ENCODE results near the gene DCHS1. TPM values are rescaled to one million over a fixed set of nuclear protein-coding genes. Genes with fewer than 3 reads are reported as not detected.

Gene DCHS1
- total RNA-seq, 2 experiments from 2014 or later, result 2.1 to 2.5 TPM

- H3K27ac Mint-ChIP-seq, result no peak overlapping the region
- H3K9me3 Mint-ChIP-seq, result no peaks in the 10 kb centered on the region
- ATAC-seq (ENCODE audit: low read depth) (no peak), DNase-seq (peak; percentile 23)
- H3K36me3 Mint-ChIP-seq, result peaks cover 13% of the 10 kb centered on the region
- H3K4me1 Mint-ChIP-seq, result peaks cover 5% of the 10 kb centered on the region
- no peaks in the 10 kb centered on the region for H3K27me3 Mint-ChIP-seq
- no peak overlapping the region for H3K4me3 Mint-ChIP-seq
- POLR2A ChIA-PET, result interaction anchor here (3.1 kb wide), 1 partner anchor 65 kb away, joined by 33 read pairs; the partner anchor contains the start of gene MRPL17
These were observed 38.9 kb downstream of the DCHS1 start for GRCh38 chr11:6616596-6617250.

- no peaks in the 10 kb centered on the region for H3K9me3 Mint-ChIP-seq
- no peak for ATAC-seq (ENCODE audit: low read depth)
- peaks cover 8% of the 10 kb centered on the region for H3K4me1 Mint-ChIP-seq
- POLR2A ChIA-PET, result no interaction called here
- peak overlapping the region; percentile 55 for H3K27ac Mint-ChIP-seq
- no peak for DNase-seq
- no peaks in the 10 kb centered on the region for H3K27me3 Mint-ChIP-seq
- H3K36me3 Mint-ChIP-seq, result peaks cover 18% of the 10 kb centered on the region
- H3K4me3 Mint-ChIP-seq, result no peak overlapping the region
These were observed 39.6 kb downstream of the DCHS1 start for GRCh38 chr11:6615882-6616585.

GRCh38 chr11:6615046-6615445 is 40.6 kb downstream of the DCHS1 start:
- POLR2A ChIA-PET, result no interaction called here
- Mint-ChIP-seq H3K4me3 (no peak overlapping the region), H3K9me3 (no peaks in the 10 kb centered on the region), H3K36me3 (peaks cover 20% of the 10 kb centered on the region), H3K27ac (no peak overlapping the region), H3K4me1 (peaks cover 17% of the 10 kb centered on the region), H3K27me3 (no peaks in the 10 kb centered on the region)
- DNase-seq, result no peak
- no peak for ATAC-seq (ENCODE audit: low read depth)

- peaks cover 18% of the 10 kb centered on the region for H3K4me1 Mint-ChIP-seq
- H3K27ac Mint-ChIP-seq, result no peak overlapping the region
- H3K27me3 Mint-ChIP-seq, result no peaks in the 10 kb centered on the region
- ATAC-seq (ENCODE audit: low read depth) (no peak), DNase-seq (no peak)
- peaks cover 26% of the 10 kb centered on the region for H3K36me3 Mint-ChIP-seq
- no peaks in the 10 kb centered on the region for H3K9me3 Mint-ChIP-seq
- H3K4me3 Mint-ChIP-seq, result no peak overlapping the region
- POLR2A ChIA-PET, result no interaction called here
These were observed 41.2 kb downstream of the DCHS1 start for GRCh38 chr11:6614446-6614845.

- DNase-seq (no peak), ATAC-seq (ENCODE audit: low read depth) (no peak)
- peaks cover 33% of the 10 kb centered on the region for H3K36me3 Mint-ChIP-seq
- H3K4me3 Mint-ChIP-seq, result no peak overlapping the region
- H3K4me1 Mint-ChIP-seq, result peaks cover 24% of the 10 kb centered on the region
- no peaks in the 10 kb centered on the region for H3K27me3 Mint-ChIP-seq
- H3K27ac Mint-ChIP-seq, result no peak overlapping the region
- no peaks in the 10 kb centered on the region for H3K9me3 Mint-ChIP-seq
- POLR2A ChIA-PET, result interaction anchor here (0.9 to 2.8 kb wide), 6 partner anchors 11 to 132 kb away, joined by 5 to 22 read pairs (median 13); partner anchors contain the start of genes ARFIP2 and TIMM10B
These were observed 42.1 kb downstream of the DCHS1 start for GRCh38 chr11:6613496-6613895.

GRCh38 chr11:6612213-6613041 is 43.2 kb downstream of the DCHS1 start, which contains the start of gene TAF10:
Gene TAF10 (minus strand): TSS chr11:6612216. CDS start chr11:6612189, 27 bp downstream.
- Mint-ChIP-seq H3K27me3 (no peaks in the 10 kb centered on the region), H3K9me3 (no peaks in the 10 kb centered on the region), H3K27ac (peak within 1 kb of the TSS; percentile 93), H3K4me1 (peaks cover 30% of the 10 kb centered on the region), H3K4me3 (peak within 1 kb of the TSS; percentile 94), H3K36me3 (peaks cover 33% of the 10 kb centered on the region)
- DNase-seq, result peak; percentile 96
- ATAC-seq (ENCODE audit: low read depth), result peak; percentile 94
- POLR2A ChIA-PET, result interaction anchor here (0.6 to 9.4 kb wide), 22 partner anchors 8 to 234 kb away, joined by 3 to 95 read pairs (median 5); partner anchors contain the start of genes ARFIP2, MRPL17, SMPD1 and TIMM10B

- POLR2A ChIA-PET, result interaction anchor here (0.6 to 9.4 kb wide), 19 partner anchors 8 to 234 kb away, joined by 3 to 95 read pairs (median 5); partner anchors contain the start of genes ARFIP2, MRPL17, SMPD1 and TIMM10B
- ATAC-seq (ENCODE audit: low read depth), result no peak
- peaks cover 33% of the 10 kb centered on the region for H3K36me3 Mint-ChIP-seq
- H3K9me3 Mint-ChIP-seq, result no peaks in the 10 kb centered on the region
- H3K27me3 Mint-ChIP-seq, result no peaks in the 10 kb centered on the region
- DNase-seq, result no peak
- H3K4me3 Mint-ChIP-seq, result peak overlapping the region; percentile 94
- peak overlapping the region; percentile 93 for H3K27ac Mint-ChIP-seq
- H3K4me1 Mint-ChIP-seq, result peaks cover 32% of the 10 kb centered on the region
These were observed 43.7 kb downstream of the DCHS1 start for GRCh38 chr11:6611963-6612212.

GRCh38 chr11:6611092-6611962 is 44.3 kb downstream of the DCHS1 start:
- POLR2A ChIA-PET, result interaction anchor here (0.6 to 9.4 kb wide), 19 partner anchors 9 to 233 kb away, joined by 3 to 95 read pairs (median 5); partner anchors contain the start of genes ARFIP2, MRPL17, SMPD1 and TIMM10B
- no peaks in the 10 kb centered on the region for H3K9me3 Mint-ChIP-seq

GRCh38 chr11:6610591-6610990 is 45.0 kb downstream of the DCHS1 start:
- Mint-ChIP-seq H3K27me3 (no peaks in the 10 kb centered on the region), H3K9me3 (no peaks in the 10 kb centered on the region), H3K36me3 (peaks cover 33% of the 10 kb centered on the region), H3K4me3 (peak overlapping the region; percentile 94), H3K27ac (peak overlapping the region; percentile 93), H3K4me1 (peaks cover 38% of the 10 kb centered on the region)
- ATAC-seq (ENCODE audit: low read depth) (no peak), DNase-seq (peak; percentile 30)
- POLR2A ChIA-PET, result interaction anchor here (1.7 to 9.4 kb wide), 4 partner anchors 10 to 220 kb away, joined by 5 to 95 read pairs (median 20); partner anchors contain the start of genes SMPD1 and TPP1

More at GRCh38 chr11:6611092-6611962, 44.3 kb downstream of the DCHS1 start:
- Mint-ChIP-seq H3K4me1 (peaks cover 35% of the 10 kb centered on the region), H3K36me3 (peaks cover 35% of the 10 kb centered on the region), H3K27ac (peak overlapping the region; percentile 93), H3K4me3 (peak overlapping the region; percentile 94), H3K27me3 (no peaks in the 10 kb centered on the region)
- DNase-seq (peak; percentile 24), ATAC-seq (ENCODE audit: low read depth) (peak; percentile 25)

- DNase-seq, result no peak
- peaks cover 38% of the 10 kb centered on the region for H3K4me1 Mint-ChIP-seq
- peaks cover 26% of the 10 kb centered on the region for H3K36me3 Mint-ChIP-seq
- POLR2A ChIA-PET, result interaction anchor here (9.4 kb wide), 1 partner anchor 11 kb away, joined by 95 read pairs; the partner anchor contains the start of gene TPP1
- ATAC-seq (ENCODE audit: low read depth), result no peak
- H3K4me3 Mint-ChIP-seq, result peak overlapping the region; percentile 15
- no peaks in the 10 kb centered on the region for H3K9me3 Mint-ChIP-seq
- peak overlapping the region; percentile 61 for H3K27ac Mint-ChIP-seq
- no peaks in the 10 kb centered on the region for H3K27me3 Mint-ChIP-seq
These were observed 46.0 kb downstream of the DCHS1 start for GRCh38 chr11:6609502-6610015.

- DNase-seq (no peak), ATAC-seq (ENCODE audit: low read depth) (no peak)
- no peaks in the 10 kb centered on the region for H3K27me3 Mint-ChIP-seq
- no peak overlapping the region for H3K4me3 Mint-ChIP-seq
- POLR2A ChIA-PET, result interaction anchor here (9.4 kb wide), 1 partner anchor 11 kb away, joined by 95 read pairs; the partner anchor contains the start of gene TPP1
- peaks cover 38% of the 10 kb centered on the region for H3K4me1 Mint-ChIP-seq
- H3K9me3 Mint-ChIP-seq, result no peaks in the 10 kb centered on the region
- H3K27ac Mint-ChIP-seq, result peak overlapping the region; percentile 55
- H3K36me3 Mint-ChIP-seq, result peaks cover 25% of the 10 kb centered on the region
These were observed 46.7 kb downstream of the DCHS1 start for GRCh38 chr11:6608726-6609501.

Measured in activated naive CD8-positive, alpha-beta T cell treated with anti-CD3 and anti-CD28 coated beads, Interleukin-2, amount 10 ng/mL, durations not matched to agents 7 days and 5 days (primary cell).